IPS-NIHi7 (cell line): ENCODE measurements around the gene TRABD.

Experiments
- DNase-seq: peaks from one replicate; pipeline ENCODE4 v3.0.0; 2012; ENCODE audit warnings: mixed read lengths; ENCODE audit errors: extremely low spot score

TRABD gene

GRCh38 chr22:50173983-50174355 is 11.7 kb upstream of the TRABD start:
- DNase-seq = no peak

GRCh38 chr22:50174382-50175190 is 11.1 kb upstream of the TRABD start:
- no peak for DNase-seq

GRCh38 chr22:50175191-50175461 is 10.6 kb upstream of the TRABD start:
- no peak for DNase-seq

- DNase-seq = no peak
Observed at GRCh38 chr22:50175921-50176849, 9.5 kb upstream of the TRABD start.

GRCh38 chr22:50176850-50177536 is 8.7 kb upstream of the TRABD start:
- no peak for DNase-seq

- DNase-seq = no peak
Observed at GRCh38 chr22:50177537-50178470, 7.9 kb upstream of the TRABD start.

- no peak for DNase-seq
Observed at GRCh38 chr22:50178471-50178864, 7.2 kb upstream of the TRABD start.

GRCh38 chr22:50178871-50179869 is 6.5 kb upstream of the TRABD start:
- DNase-seq = no peak

GRCh38 chr22:50179937-50180726 is 5.6 kb upstream of the TRABD start:
- no peak for DNase-seq

GRCh38 chr22:50180727-50181521 is 4.8 kb upstream of the TRABD start:
- DNase-seq = no peak

GRCh38 chr22:50182176-50183081 is 3.3 kb upstream of the TRABD start:
- DNase-seq = no peak

- no peak for DNase-seq
Observed at GRCh38 chr22:50183141-50183971, 2.4 kb upstream of the TRABD start.

GRCh38 chr22:50184004-50184901 is 1.5 kb upstream of the TRABD start:
- DNase-seq = no peak

GRCh38 chr22:50184902-50185374 is 775 bp upstream of the TRABD start:
- no peak for DNase-seq

- no peak for DNase-seq
Observed at GRCh38 chr22:50186181-50186714, 535 bp downstream of the TRABD start.
